Measurements from ENCODE around the gene ACAP1. TPM values are rescaled to one million over a fixed set of nuclear protein-coding genes. Genes with fewer than 3 reads are reported as not detected.

ACAP1 gene
- total and polyA plus RNA-seq, 2 experiments from 2014 or later: 10.2 TPM; not detected in 1

DNA sequence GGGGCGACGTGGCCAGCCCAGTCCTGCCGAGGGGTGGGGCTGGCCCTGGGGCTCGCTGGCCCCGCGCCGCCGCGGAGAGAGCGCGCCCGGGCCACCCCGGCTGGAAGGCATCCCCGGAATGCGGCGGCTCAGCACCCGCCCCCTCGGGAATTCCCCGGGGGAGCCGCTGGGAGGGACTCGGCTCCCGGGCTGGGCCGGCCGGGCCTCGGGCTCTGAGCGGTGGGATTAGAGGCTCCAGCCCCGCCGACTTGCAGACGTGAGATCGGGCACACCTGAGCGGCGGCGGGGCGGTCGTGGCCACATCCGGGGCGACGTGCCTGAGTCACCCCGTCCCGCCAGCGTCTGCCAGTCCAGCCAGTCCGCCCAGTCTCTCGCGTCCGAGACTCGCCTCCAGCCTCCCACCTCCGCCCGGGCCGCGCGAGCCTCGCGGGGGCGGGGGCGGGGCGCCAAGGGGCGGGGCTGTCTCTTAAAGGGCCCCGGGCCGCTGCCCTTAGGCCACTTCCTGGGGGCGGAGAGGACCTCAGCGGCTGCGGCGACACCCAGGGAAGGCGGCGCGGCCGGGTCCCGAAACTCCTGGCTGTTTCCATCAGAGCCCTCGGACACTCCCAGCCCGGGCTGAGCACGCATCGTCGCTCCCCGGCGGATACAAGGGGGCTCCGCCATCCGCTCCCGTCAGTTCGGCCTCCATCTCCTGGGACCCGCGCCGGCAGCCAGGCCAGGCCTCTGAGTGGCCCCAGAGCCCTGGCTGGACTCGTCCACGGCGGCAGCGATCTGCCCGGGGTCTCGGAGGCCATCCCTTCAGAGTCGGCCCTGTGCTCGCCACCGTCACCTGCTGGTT, 15.6 kb downstream of the ACAP1 start, which contains the start of gene KCTD11:
TSS of gene KCTD11 (plus strand) at position 498 of the 838 bp plus-strand sequence.
- no peaks in the 10 kb centered on the region for H3K36me3 ChIP-seq (replicated peaks; ENCODE audit: insufficient read depth, low read depth)
- H3K4me3 ChIP-seq: peak within 1 kb of the TSS; percentile 53
- peaks cover 37% of the 10 kb centered on the region for H3K4me1 ChIP-seq (ENCODE audit: insufficient read depth)
- no peaks in the 10 kb centered on the region for H3K9me2 ChIP-seq (replicated peaks; ENCODE audit: insufficient read depth)
- peak within 1 kb of the TSS; percentile 95 for H2AFZ ChIP-seq
- no peaks in the 10 kb centered on the region for H3K27me3 ChIP-seq
- H3K27ac ChIP-seq: peak within 1 kb of the TSS; percentile 100
- 1% methylated on average over 64 of the region's 91 CpGs for WGBS (ENCODE audit: low lambda C conversion rate, missing lambda C conversion rate)
- peaks cover 5% of the 10 kb centered on the region for H4K20me1 ChIP-seq (ENCODE audit: insufficient read depth, poor library complexity, severe bottlenecking)
- H3K9me3 ChIP-seq (ENCODE audit: low read depth): no peaks in the 10 kb centered on the region
- DNase-seq (ENCODE audit: low spot score): peak; percentile 95
- no peak for TF ChIP-seq EZH2 (IDR thresholded peaks at IDR 0.05; ENCODE audit: borderline replicate concordance)
- TF ChIP-seq EZH2phosphoT487 (IDR thresholded peaks at IDR 0.05; ENCODE audit: low read depth, severe bottlenecking, unreplicated experiment): no peak
- TF ChIP-seq, protein P1, sequence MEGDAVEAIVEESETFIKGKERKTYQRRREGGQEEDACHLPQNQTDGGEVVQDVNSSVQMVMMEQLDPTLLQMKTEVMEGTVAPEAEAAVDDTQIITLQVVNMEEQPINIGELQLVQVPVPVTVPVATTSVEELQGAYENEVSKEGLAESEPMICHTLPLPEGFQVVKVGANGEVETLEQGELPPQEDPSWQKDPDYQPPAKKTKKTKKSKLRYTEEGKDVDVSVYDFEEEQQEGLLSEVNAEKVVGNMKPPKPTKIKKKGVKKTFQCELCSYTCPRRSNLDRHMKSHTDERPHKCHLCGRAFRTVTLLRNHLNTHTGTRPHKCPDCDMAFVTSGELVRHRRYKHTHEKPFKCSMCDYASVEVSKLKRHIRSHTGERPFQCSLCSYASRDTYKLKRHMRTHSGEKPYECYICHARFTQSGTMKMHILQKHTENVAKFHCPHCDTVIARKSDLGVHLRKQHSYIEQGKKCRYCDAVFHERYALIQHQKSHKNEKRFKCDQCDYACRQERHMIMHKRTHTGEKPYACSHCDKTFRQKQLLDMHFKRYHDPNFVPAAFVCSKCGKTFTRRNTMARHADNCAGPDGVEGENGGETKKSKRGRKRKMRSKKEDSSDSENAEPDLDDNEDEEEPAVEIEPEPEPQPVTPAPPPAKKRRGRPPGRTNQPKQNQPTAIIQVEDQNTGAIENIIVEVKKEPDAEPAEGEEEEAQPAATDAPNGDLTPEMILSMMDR (IDR thresholded peaks at IDR 0.05; ENCODE audit: poor library complexity): no peak
- H3K79me2 ChIP-seq: peaks cover 21% of the 10 kb centered on the region
- peak within 1 kb of the TSS; percentile 94 for H3K4me2 ChIP-seq

DNA sequence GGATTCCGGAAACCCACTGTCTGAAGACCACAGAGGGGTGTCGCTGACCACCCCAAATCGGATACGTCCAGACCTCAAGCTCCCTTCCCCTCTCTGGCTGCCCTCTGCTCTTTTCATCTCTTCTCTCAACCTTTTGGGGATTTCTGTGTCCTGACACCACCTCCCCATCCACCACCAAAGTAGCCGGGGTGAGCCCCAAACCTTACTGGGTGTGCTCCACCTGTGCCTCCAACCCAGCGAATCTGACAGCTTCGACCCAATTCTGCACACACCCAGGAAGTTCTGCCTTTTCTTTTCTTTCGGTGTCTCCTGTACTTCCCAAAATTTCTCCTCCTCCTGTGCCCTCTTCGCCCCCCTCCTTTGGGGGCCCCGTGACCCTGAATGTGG, 16.2 kb downstream of the ACAP1 start:
- H3K4me3 ChIP-seq: peak overlapping the region; percentile 53
- no peaks in the 10 kb centered on the region for H3K9me2 ChIP-seq (replicated peaks; ENCODE audit: insufficient read depth)
- peaks cover 21% of the 10 kb centered on the region for H3K79me2 ChIP-seq
- H2AFZ ChIP-seq: peak overlapping the region; percentile 95
- peak overlapping the region; percentile 100 for H3K27ac ChIP-seq
- no peaks in the 10 kb centered on the region for H3K9me3 ChIP-seq (ENCODE audit: low read depth)
- DNase-seq (ENCODE audit: low spot score): no peak
- peaks cover 37% of the 10 kb centered on the region for H3K4me1 ChIP-seq (ENCODE audit: insufficient read depth)
- H4K20me1 ChIP-seq (ENCODE audit: insufficient read depth, poor library complexity, severe bottlenecking): peaks cover 5% of the 10 kb centered on the region
- TF ChIP-seq EZH2 (IDR thresholded peaks at IDR 0.05; ENCODE audit: borderline replicate concordance): no peak
- TF ChIP-seq, protein P1 (IDR thresholded peaks at IDR 0.05; ENCODE audit: poor library complexity): peak; percentile 66
- 54% methylated on average over 10 of the region's 10 CpGs for WGBS (ENCODE audit: low lambda C conversion rate, missing lambda C conversion rate)
- H3K27me3 ChIP-seq: no peaks in the 10 kb centered on the region
- H3K36me3 ChIP-seq (replicated peaks; ENCODE audit: insufficient read depth, low read depth): no peaks in the 10 kb centered on the region
- H3K4me2 ChIP-seq: peak overlapping the region; percentile 94

DNA sequence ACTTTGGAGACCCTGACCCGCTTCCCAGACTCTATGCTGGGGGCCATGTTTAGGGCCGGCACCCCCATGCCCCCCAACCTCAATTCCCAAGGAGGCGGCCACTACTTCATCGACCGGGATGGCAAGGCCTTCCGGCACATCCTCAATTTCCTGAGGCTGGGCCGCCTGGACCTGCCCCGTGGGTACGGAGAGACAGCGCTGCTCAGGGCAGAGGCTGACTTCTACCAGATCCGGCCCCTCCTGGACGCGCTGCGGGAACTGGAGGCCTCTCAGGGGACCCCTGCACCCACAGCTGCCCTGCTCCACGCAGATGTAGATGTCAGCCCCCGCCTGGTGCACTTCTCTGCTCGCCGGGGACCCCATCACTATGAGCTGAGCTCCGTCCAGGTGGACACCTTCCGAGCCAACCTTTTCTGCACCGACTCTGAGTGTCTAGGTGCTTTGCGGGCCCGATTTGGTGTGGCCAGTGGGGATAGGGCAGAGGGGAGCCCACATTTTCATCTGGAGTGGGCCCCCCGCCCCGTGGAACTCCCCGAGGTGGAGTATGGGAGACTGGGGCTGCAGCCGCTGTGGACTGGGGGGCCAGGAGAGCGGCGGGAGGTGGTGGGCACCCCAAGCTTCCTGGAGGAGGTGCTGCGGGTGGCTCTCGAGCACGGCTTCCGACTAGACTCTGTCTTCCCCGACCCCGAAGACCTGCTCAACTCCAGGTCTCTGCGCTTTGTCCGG, 16.7 kb downstream of the ACAP1 start:
- Histone ChIP-seq H3K4me2 (peak overlapping the region; percentile 94), H3K4me1 (ENCODE audit: insufficient read depth) (peaks cover 37% of the 10 kb centered on the region), H2AFZ (no peak overlapping the region), H3K27me3 (no peaks in the 10 kb centered on the region), H3K9me2 (replicated peaks; ENCODE audit: insufficient read depth) (no peaks in the 10 kb centered on the region), H3K27ac (peak overlapping the region; percentile 100), H3K4me3 (no peak overlapping the region), H3K9me3 (ENCODE audit: low read depth) (no peaks in the 10 kb centered on the region), H3K79me2 (peaks cover 21% of the 10 kb centered on the region), H3K36me3 (replicated peaks; ENCODE audit: insufficient read depth, low read depth) (no peaks in the 10 kb centered on the region), H4K20me1 (ENCODE audit: insufficient read depth, poor library complexity, severe bottlenecking) (peaks cover 5% of the 10 kb centered on the region)
- DNase-seq (ENCODE audit: low spot score): peak; percentile 11
- WGBS (ENCODE audit: low lambda C conversion rate, missing lambda C conversion rate): 96% methylated on average over 36 of the region's 37 CpGs
- TF ChIP-seq EZH2 (IDR thresholded peaks at IDR 0.05; ENCODE audit: borderline replicate concordance) (no peak), EZH2phosphoT487 (IDR thresholded peaks at IDR 0.05; ENCODE audit: low read depth, severe bottlenecking, unreplicated experiment) (no peak)
- TF ChIP-seq, protein P1 (IDR thresholded peaks at IDR 0.05; ENCODE audit: poor library complexity): no peak
